Measurements from ENCODE around the gene CAMK4.

CAMK4 gene

GRCh38 chr5:111422747-111423720, 198.8 kb downstream of the CAMK4 start:
- DNase-seq (ENCODE audit: low read depth in 2 of 3, low spot score in 2 of 3): no peak

- no peak for DNase-seq (ENCODE audit: low read depth in 2 of 3, low spot score in 2 of 3)
Measured at GRCh38 chr5:111425205-111425604, 201.0 kb downstream of the CAMK4 start.

- DNase-seq (ENCODE audit: low read depth in 2 of 3, low spot score in 2 of 3): no peak
Measured at GRCh38 chr5:111427762-111428161, 203.6 kb downstream of the CAMK4 start.

- DNase-seq (ENCODE audit: low read depth in 2 of 3, low spot score in 2 of 3): no peak
Measured at GRCh38 chr5:111432883-111433536, 208.8 kb downstream of the CAMK4 start.

- no peak for DNase-seq (ENCODE audit: low read depth in 2 of 3, low spot score in 2 of 3)
Measured at GRCh38 chr5:111434800-111435199, 210.6 kb downstream of the CAMK4 start.

GRCh38 chr5:111439473-111440075, 215.4 kb downstream of the CAMK4 start:
- no peak for DNase-seq (ENCODE audit: low read depth in 2 of 3, low spot score in 2 of 3)

GRCh38 chr5:111447099-111447498, 222.9 kb downstream of the CAMK4 start:
- no peak for DNase-seq (ENCODE audit: low read depth in 2 of 3, low spot score in 2 of 3)

GRCh38 chr5:111447822-111448221, 223.6 kb downstream of the CAMK4 start:
- DNase-seq (ENCODE audit: low read depth in 2 of 3, low spot score in 2 of 3): no peak

- DNase-seq (ENCODE audit: low read depth in 2 of 3, low spot score in 2 of 3): no peak
Measured at GRCh38 chr5:111453295-111453694, 229.1 kb downstream of the CAMK4 start.

GRCh38 chr5:111453747-111454146, 229.6 kb downstream of the CAMK4 start:
- no peak for DNase-seq (ENCODE audit: low read depth in 2 of 3, low spot score in 2 of 3)

GRCh38 chr5:111454198-111454622, 230.0 kb downstream of the CAMK4 start:
- DNase-seq (ENCODE audit: low read depth in 2 of 3, low spot score in 2 of 3): no peak

GRCh38 chr5:111454776-111455175, 230.6 kb downstream of the CAMK4 start:
- no peak for DNase-seq (ENCODE audit: low read depth in 2 of 3, low spot score in 2 of 3)

- no peak for DNase-seq (ENCODE audit: low read depth in 2 of 3, low spot score in 2 of 3)
Measured at GRCh38 chr5:111461255-111461671, 237.1 kb downstream of the CAMK4 start.

GRCh38 chr5:111461934-111462333, 237.8 kb downstream of the CAMK4 start:
- no peak for DNase-seq (ENCODE audit: low read depth in 2 of 3, low spot score in 2 of 3)

GRCh38 chr5:111463311-111463710, 239.1 kb downstream of the CAMK4 start:
- DNase-seq (ENCODE audit: low read depth in 2 of 3, low spot score in 2 of 3): no peak

- no peak for DNase-seq (ENCODE audit: low read depth in 2 of 3, low spot score in 2 of 3)
Measured at GRCh38 chr5:111469293-111469896, 245.2 kb downstream of the CAMK4 start.

GRCh38 chr5:111469903-111470302, 245.7 kb downstream of the CAMK4 start:
- no peak for DNase-seq (ENCODE audit: low read depth in 2 of 3, low spot score in 2 of 3)

GRCh38 chr5:111472096-111472495, 247.9 kb downstream of the CAMK4 start:
- DNase-seq (ENCODE audit: low read depth in 2 of 3, low spot score in 2 of 3): no peak

GRCh38 chr5:111472579-111472978, 248.4 kb downstream of the CAMK4 start:
- DNase-seq (ENCODE audit: low read depth in 2 of 3, low spot score in 2 of 3): no peak

- DNase-seq (ENCODE audit: low read depth in 2 of 3, low spot score in 2 of 3): no peak
Measured at GRCh38 chr5:111478266-111478665, 254.1 kb downstream of the CAMK4 start.

GRCh38 chr5:111478898-111479297, 254.7 kb downstream of the CAMK4 start:
- no peak for DNase-seq (ENCODE audit: low read depth in 2 of 3, low spot score in 2 of 3)
